ENCODE measurements around the gene RGS10. TPM values are rescaled to one million over a fixed set of nuclear protein-coding genes. Genes with fewer than 3 reads are reported as not detected.
"Not testable (repeated sequence)": the region's sequence is repeated elsewhere in the genome, so short reads cannot be mapped to it uniquely, and the experiment has no call there.

Gene RGS10
- total RNA-seq, 1 experiment from 2014 or later: 22.9 TPM

- no peak for DNase-seq (ENCODE audit: low read depth)
Measured at GRCh38 chr10:119469325-119469707, 73.2 kb downstream of the RGS10 start.

DNA sequence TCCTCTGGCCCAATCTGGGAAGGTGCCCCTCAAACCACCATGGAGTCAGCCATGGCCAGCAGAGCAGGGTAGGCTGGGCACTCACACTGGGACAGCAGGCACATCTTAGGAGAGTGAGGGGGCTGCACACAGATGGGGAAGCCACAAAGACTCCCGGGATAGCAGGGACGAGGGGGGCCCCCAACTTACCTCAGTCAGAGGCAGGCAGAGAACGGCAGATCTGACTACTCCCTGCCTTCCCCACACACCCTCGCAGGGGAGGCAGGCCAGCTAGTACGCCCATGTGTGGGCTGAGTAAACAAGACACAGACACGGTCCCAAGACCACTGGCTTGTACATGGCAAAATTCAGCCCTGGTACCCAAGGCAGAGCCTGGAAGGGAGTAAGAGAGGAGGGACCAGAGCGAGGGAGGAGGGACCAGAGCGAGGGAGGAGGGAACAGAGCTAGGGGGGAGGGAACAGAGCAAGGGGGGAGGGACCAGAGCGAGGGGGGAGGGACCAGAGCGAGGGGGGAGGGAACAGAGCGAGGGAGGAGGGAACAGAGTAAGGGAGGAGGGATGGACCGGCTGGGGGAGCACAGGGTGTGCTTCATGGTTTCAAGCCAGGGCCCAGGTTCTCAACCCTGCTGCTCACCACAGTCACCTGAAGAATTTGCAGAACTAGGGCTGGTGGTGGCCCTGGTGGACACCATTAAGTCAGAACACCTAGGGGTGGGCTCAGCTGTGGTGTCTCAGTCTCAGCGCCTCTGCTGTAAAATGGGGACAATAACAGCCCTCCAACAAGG is 73.8 kb downstream of the RGS10 start:
- DNase-seq (ENCODE audit: low read depth): no peak

GRCh38 chr10:119466655-119467054 is 75.9 kb downstream of the RGS10 start:
- DNase-seq (ENCODE audit: low read depth): peak; percentile 39

GRCh38 chr10:119466076-119466475 is 76.4 kb downstream of the RGS10 start:
- no peak for DNase-seq (ENCODE audit: low read depth)

- DNase-seq (ENCODE audit: low read depth): no peak
Measured at GRCh38 chr10:119465085-119465484, 77.4 kb downstream of the RGS10 start.

GRCh38 chr10:119463195-119463594 is 79.3 kb downstream of the RGS10 start:
- DNase-seq (ENCODE audit: low read depth): not testable (repeated sequence)

DNA sequence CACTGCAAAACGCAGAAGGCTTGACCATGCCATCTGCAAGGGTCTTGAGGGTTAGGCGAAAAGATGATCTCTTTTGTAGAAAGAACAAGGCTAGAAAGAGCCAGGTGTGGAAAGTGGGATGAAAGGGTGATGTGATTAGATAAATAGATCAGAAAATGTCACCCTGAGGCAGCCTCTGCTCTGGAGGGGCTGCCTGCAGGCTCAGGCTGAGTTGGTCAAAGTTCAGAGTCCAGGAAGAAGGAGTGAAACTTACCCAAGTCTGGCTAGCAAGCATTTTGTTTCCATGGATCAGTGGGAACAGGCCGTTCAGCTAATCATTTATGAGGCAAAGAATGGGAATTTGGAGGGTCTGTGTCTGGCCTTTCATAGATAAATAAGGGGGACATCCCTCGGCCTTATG is 79.7 kb downstream of the RGS10 start:
- DNase-seq (ENCODE audit: low read depth): no peak

DNA sequence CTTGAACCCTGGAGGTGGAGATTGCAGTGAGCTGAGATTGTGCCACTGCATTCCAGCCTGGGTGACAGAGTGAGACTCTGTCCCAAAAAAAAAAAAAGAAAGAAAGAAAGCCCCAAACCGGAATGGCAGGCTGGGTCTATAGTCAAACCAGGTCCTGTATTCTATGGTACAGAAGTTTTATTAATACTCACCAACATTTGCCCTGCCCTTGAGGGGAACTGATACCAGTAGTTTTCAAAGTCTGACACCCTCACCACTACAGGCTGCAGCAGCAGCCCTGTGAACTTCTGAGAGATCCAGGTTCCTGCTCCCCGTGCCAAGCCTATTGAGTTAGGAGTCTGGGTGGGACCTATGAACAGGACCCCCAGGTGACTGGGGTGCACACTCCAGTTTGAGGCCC is 80.6 kb downstream of the RGS10 start:
- DNase-seq (ENCODE audit: low read depth): no peak

- no peak for DNase-seq (ENCODE audit: low read depth)
Measured at GRCh38 chr10:119461380-119461779, 81.1 kb downstream of the RGS10 start.

DNA sequence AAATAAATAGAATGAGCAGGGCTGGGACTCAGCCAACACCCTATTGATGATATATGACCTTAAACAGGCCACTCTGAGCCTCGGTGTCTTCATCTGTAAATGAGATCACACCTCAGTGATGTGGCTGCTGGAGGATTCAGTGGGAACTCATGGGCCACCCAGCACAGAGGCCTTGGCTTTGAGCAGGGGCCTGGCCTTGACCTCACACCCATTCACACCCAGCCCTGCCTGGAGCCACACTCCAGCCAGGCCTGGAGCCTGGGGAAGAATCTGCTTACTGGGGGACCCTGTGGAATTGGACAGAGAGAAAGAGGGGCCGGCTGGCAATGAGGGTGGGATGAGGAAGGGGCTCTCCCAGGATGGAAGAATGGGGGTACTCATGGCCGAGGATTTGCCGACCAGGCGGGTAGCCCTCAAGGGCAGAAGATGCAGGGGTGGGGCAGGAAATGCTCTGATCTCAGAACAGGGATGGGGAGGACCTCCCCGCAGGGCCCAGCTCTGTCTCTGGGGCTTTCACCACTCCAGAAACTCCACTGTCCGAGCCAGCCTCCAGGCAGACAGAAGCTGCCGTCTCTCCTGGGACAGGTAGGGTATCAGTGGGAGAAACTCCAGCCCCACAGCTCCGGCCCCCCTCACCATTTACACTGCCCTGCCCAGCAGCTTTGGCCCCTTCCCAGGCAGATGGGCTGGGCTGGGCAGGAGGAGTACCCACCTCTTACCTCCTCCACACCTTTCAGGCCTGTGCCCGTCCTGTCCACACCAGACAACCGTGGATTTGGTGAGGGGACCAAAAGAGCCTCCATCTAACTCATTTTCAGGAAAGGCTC is 81.9 kb downstream of the RGS10 start:
- no peak for DNase-seq (ENCODE audit: low read depth)

DNA sequence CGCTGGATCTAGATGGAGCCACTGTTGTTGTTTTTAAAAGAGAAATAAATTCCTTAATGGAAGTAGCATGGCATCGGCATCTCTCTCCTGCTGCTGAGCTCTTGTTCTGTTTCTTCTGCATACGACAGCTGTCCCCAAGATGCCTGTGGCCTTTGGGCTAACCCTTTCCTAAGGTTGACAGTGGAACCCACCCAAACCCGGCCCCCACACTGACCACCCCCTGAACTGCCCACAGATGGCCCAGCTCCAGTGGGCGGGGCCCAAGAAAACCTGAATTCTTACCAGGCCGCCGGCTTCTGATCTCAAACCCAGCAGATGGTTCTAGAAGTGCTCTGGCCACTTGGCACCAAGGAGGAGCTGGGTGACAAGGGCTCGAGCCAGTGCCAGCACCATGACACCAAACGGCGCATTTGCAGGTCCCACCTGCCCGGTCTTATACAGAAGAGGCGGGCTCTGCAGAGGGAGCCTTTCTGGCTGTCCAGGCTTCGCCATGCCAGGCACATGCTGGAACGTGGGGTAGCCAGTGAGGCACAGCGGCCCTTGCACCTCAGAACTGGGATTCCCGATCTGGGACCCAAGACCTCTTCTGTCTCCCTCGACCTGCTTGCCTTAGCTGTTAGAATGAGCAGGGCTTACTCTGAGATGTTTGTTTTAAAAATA is 82.7 kb downstream of the RGS10 start:
- no peak for DNase-seq (ENCODE audit: low read depth)

DNA sequence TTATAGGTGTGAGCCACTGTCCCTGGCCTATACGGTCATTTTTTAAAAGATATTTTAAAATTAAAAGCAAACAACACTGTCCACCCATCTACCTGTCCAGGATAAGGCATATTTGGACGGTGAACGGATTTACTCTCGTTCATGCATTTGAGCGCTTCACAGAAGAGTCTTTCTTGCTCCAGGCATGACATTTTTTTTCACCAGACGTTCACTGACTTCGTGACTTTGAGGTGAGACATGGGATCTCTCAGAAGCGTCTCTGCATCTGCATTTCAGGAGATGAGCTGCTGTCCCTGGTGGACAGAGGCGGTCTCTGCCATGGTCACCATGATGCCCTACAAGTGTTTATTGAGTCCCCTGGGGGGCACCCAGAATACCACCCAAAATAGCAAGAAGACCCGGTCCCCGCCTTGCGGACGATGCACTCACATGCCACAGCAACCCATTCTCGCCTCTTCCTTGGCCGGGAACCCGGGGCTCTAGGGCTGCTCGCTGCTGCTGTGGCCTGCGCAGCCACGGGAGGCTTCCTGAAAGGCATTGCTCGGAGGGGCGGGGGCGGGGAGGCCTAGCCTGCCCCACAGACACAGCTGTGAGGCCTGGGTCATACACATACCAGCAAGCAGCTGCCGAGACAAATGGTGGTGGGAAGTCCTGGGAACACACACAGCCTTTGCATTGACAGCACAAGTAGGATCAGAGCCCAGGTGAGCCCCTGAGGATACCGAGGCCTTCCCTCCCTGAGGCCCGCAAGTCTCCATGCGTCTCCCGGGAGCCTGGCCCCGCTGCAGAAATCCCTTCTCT is 84.4 kb downstream of the RGS10 start:
- DNase-seq (ENCODE audit: low read depth): no peak

DNA sequence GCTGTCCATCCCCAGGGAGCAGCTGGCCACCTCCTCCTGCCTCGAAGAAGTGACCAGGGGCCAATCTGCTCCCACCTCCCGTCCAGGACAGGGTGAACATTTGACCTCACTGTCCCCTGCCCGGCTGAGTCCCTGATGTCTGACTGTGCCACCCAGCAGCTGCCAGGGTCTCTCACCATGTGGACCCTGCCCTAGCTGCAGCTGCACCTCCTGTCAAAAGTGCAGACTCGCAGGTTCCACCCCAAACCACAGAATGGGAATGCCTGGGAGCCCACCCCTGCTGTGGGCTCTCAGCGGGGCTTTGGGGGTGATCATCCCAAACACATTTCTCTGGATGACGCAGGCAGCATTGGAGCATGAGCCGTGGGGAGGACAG is 86.1 kb downstream of the RGS10 start:
- DNase-seq (ENCODE audit: low read depth): no peak

DNA sequence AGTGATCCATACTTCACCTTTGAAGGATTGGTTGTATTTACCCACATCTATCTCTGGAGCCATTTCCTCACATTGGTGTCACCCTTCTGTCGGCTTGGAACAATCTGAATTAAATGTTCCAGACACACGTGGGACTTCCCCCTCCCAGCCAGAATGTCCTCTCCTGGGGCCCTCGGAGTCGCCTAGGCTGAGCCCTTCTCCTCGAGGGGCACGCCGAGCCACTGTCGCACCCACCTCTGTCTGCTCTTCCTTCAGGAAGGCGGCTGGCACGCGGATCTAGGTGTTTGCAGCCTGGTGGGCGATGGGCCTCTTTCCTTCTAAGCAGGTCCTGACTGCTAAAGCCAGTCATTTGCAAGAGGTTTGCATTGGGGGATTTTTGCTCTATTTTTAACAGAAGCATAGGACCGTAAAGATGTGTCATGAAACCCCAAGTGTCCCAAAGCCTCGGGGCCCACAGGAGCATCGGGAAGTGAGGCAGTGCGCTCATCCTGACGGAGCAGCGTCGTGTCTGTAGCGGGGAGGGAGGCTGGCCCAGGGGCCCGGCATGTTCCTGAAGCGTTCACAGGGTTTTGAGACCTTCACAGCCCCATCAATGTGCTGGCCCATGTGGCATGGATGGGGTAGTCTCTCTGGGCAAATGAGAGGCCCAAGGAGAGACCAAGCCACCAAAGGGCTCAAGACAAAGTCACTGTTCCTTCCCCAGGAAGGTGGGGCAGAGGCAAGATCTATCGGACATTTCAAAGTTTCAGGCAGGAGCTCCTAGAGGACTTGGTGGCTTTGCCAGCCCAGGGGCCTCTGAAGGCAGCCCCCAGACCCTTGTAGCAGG is 86.7 kb downstream of the RGS10 start:
- no peak for DNase-seq (ENCODE audit: low read depth)

GRCh38 chr10:119454990-119455389 is 87.5 kb downstream of the RGS10 start:
- no peak for DNase-seq (ENCODE audit: low read depth)

- DNase-seq (ENCODE audit: low read depth): no peak
Measured at GRCh38 chr10:119454316-119454715, 88.2 kb downstream of the RGS10 start.

GRCh38 chr10:119453313-119453712 is 89.2 kb downstream of the RGS10 start:
- DNase-seq (ENCODE audit: low read depth): no peak

DNA sequence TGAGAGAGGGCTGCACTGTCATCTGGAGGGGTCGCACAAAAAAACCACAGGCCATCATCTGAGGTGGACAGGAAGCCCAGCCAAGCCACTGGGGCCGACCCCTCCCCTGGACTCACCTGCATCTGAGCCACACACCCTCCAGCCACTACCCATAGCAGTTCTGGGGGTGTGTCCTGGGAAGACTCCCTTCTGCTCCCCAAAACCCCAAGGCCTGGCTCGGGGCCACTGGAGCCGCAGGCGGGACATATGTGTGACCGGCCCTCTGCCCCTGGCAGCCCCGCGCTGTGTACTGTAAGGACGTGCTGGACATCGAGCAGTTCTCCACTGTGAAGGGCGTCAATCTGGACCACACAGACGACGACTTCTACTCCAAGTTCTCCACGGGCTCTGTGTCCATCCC is 90.1 kb downstream of the RGS10 start:
- no peak for DNase-seq (ENCODE audit: low read depth)

- DNase-seq (ENCODE audit: low read depth): no peak
Measured at GRCh38 chr10:119451300-119451896, 91.1 kb downstream of the RGS10 start.

DNA sequence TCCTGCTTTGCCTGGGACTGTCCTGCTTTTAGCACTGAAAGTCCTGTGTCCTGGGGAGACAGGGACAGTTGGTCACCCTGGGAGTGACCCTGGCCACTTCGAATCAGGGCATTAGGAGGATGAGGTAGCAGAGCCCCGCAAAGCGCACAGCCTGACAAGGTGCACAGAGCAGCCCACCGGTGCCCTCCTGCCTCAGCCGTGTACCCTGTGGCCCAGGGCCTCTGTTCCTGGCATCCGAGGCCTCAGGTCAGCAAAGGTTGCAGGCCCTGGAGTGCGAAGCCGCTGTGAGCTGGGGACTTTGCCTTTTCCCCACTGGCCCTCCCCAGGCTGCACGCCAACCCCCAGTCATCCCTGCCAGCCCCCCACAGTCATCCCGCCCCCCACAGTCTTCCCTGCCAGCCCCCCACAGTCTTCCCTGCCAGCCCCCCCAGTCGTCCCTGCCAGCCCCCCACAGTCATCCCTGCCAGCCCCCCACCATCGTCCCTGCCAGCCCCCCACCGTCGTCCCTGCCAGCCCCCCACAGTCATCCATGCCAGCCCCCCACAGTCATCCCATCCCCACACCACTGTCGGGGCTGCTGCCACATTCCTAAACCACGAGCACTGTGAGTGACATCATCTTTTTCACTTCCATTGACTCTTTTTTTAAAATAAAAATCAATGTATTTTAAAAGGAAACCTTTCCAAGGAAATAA is 91.8 kb downstream of the RGS10 start:
- DNase-seq (ENCODE audit: low read depth): no peak
